NCI-H2196 (cell line): ENCODE data around the gene TMC6.
A peak's percentile ranks its signal among the peaks of the same experiment; 100 is the strongest.
"Not testable (repeated sequence)": the region's sequence is repeated elsewhere in the genome, so short reads cannot be mapped to it uniquely, and the experiment has no call there.

Experiments used
- DNase-seq: peaks from one replicate; lab custom pipeline; 2025; ENCODE audit not compliant: unreplicated experiment; lab: John Stamatoyannopoulos, UW

Gene TMC6

GRCh38 chr17:78159575-78160158 lies 31.1 kb upstream of the TMC6 start:
- DNase-seq = no peak

- DNase-seq = no peak
Measured at GRCh38 chr17:78154903-78155811, 26.6 kb upstream of the TMC6 start.

GRCh38 chr17:78151514-78152008 lies 23.0 kb upstream of the TMC6 start:
- DNase-seq = no peak

- no peak for DNase-seq
Measured at GRCh38 chr17:78148286-78149016, 19.9 kb upstream of the TMC6 start.

GRCh38 chr17:78147315-78147998 lies 18.9 kb upstream of the TMC6 start:
- no peak for DNase-seq

GRCh38 chr17:78146881-78147280 lies 18.3 kb upstream of the TMC6 start:
- no peak for DNase-seq

GRCh38 chr17:78146471-78146869 lies 17.9 kb upstream of the TMC6 start:
- DNase-seq = no peak

GRCh38 chr17:78144736-78145641 lies 16.4 kb upstream of the TMC6 start:
- DNase-seq = peak; percentile 59

- DNase-seq = peak; percentile 87
Measured at GRCh38 chr17:78144147-78144719, 15.7 kb upstream of the TMC6 start.

- no peak for DNase-seq
Measured at GRCh38 chr17:78143214-78144146, 14.9 kb upstream of the TMC6 start.

- DNase-seq = peak; percentile 94
Measured at GRCh38 chr17:78142119-78142861, 13.7 kb upstream of the TMC6 start.

- no peak for DNase-seq
Measured at GRCh38 chr17:78141437-78142118, 13.0 kb upstream of the TMC6 start.

- DNase-seq = peak; percentile 98
Measured at GRCh38 chr17:78140169-78141051, 11.9 kb upstream of the TMC6 start.

- not testable (repeated sequence) for DNase-seq
Measured at GRCh38 chr17:78139861-78140168, 11.3 kb upstream of the TMC6 start.

GRCh38 chr17:78138204-78139060 lies 9.9 kb upstream of the TMC6 start:
- DNase-seq = no peak
